NCI-H748 (cell line): ENCODE data around the gene SNX4.
"Not testable (repeated sequence)": the region's sequence is repeated elsewhere in the genome, so short reads cannot be mapped to it uniquely, and the experiment has no call there.

Source experiments
- DNase-seq: peaks from one replicate; lab custom pipeline; 2025; ENCODE audit not compliant: unreplicated experiment; lab: John Stamatoyannopoulos, UW

Gene SNX4

GRCh38 chr3:125405515-125405914 lies 114.5 kb downstream of the SNX4 start:
- not testable (repeated sequence) for DNase-seq

DNA sequence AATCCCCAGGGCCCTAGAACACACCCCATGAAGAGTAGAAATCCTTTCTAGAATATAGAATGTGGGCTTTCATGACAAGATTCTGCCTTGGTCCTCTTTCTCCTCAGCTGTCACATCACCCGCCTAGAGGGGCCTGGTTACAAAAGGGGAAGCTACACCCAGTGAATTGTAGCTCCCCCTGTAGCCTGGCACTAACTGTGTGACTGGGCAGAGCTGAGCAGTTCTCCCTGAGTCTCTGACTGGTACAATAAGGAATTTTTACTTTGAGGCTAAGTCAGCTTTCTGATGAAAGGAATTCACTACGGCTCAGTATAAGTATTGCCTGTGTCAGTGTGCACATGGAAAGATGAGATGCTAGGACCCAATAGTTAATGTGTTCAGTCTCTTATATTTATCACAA lies 116.2 kb downstream of the SNX4 start:
- no peak for DNase-seq

GRCh38 chr3:125402639-125403038 lies 117.4 kb downstream of the SNX4 start:
- DNase-seq = no peak

DNA sequence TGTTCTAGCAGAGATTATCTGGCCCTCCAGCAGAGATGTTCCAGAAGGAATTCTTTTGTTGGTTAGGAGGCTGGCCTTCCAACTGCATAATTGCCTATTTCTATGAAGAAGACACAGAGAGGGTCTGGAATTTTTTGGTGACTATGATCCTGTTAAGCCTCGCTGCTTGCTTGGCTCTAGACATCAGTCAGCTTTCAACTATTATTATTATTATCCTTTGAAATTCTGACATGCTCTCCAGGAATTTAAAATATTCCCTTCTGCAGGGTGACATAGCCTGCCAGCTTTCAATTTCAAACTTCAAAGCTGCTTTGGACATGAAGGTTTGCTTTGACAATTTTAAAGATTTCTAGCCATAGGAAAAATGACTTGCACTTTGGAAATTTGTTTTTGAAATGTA lies 118.6 kb downstream of the SNX4 start:
- DNase-seq = no peak

DNA sequence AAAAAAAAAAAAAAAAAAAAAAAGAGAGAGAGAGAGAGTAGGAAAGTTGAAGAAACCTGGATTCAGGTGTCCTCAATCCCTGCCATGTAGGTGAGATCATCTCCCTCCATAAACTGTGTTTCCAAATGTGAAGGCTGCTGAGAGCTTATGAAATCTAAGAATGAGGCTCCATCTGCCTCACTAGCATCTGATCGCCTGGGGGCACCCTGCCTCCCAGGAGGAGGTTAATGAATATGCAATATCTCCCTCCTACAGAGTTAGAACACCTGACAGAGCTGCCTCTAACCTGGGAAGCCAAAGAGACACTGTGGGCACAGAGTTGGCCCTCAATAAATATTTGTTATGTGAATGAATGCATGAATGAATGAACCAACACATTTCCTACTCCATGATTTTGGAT lies 121.0 kb downstream of the SNX4 start:
- DNase-seq = no peak
